Vagina (tissue), 2 donors: Measurements from ENCODE around the gene ACYP1. TPM values are rescaled to one million over a fixed set of nuclear protein-coding genes. Genes with fewer than 3 reads are reported as not detected.

Experiments
- DNase-seq, 2 donors: peaks; one replicate each; pipeline ENCODE4 v3.0.0-alpha.2; 2017; ENCODE audit errors: extremely low spot score in 2 of 2
- H3K27ac ChIP-seq: fragments of 200-600 bp; sonication (generic); one replicate; pipeline ENCODE4 v1.5.1; 2019
- H3K27me3 ChIP-seq: fragments of 200-600 bp; sonication (generic); one replicate; pipeline ENCODE4 v1.5.1; 2019
- H3K36me3 ChIP-seq, 2 donors: fragments of 200-600 bp; sonication (generic); one replicate each; pipeline ENCODE4 v1.5.1; 2017 to 2019
- H3K4me1 ChIP-seq: fragments of 200-600 bp; sonication (generic); one replicate; pipeline ENCODE4 v1.5.1; 2019
- H3K4me3 ChIP-seq, 2 donors: fragments of 200-600 bp; sonication (generic); 1 replicate in 1 of 2; 2 replicates in 1 of 2; pipeline ENCODE4 v1.5.1; 2016 to 2019
- H3K9me3 ChIP-seq: fragments of 200-600 bp; sonication (generic); one replicate; pipeline ENCODE4 v1.5.1; 2019
- POLR2A ChIP-seq, 2 donors: fragments of 450-650 bp; IDR thresholded peaks; one replicate each; pipeline ENCODE4 v1.6.1; 2017; ENCODE audit warnings: antibody characterized with exemption in 2 of 2, mild to moderate bottlenecking in 2 of 2, moderate library complexity in 2 of 2
- POLR2AphosphoS5 ChIP-seq, 2 donors: sonication (generic); formaldehyde crosslinking; IDR thresholded peaks; one replicate each; pipeline ENCODE4 v1.9.0; 2017; ENCODE audit warnings: antibody characterized with exemption in 2 of 2, mild to moderate bottlenecking in 2 of 2, low read depth in 1 of 2; ENCODE audit not compliant: insufficient read depth in 1 of 2
- intact Hi-C: fragments of 100-400 bp; cut with DNase I; formaldehyde crosslinking; loops from one replicate; pipeline ENCODE4 v1.15.1; 2023
- total RNA-seq: library from RNA; depleted of rRNA; stranded (reverse); fragments of >200 nt; gene quantifications from one replicate; pipeline ENCODE4 v1.2.3, GENCODE V29; 2016
- TF ChIP-seq, protein P1 (sequence below), 3 experiments: fragments of 450-650 bp in 2 of 3; fragments of 200-600 bp in 1 of 3; sonication (generic) in 1 of 3; IDR thresholded peaks; one replicate each; pipeline ENCODE4 v1.5.1; 2017 to 2019; ENCODE audit warnings: antibody characterized with exemption in 3 of 3, mild to moderate bottlenecking in 2 of 3, moderate library complexity in 2 of 3

The ACYP1 gene
- total RNA-seq, 1 donor from 2014 or later: 32.4 TPM

DNA sequence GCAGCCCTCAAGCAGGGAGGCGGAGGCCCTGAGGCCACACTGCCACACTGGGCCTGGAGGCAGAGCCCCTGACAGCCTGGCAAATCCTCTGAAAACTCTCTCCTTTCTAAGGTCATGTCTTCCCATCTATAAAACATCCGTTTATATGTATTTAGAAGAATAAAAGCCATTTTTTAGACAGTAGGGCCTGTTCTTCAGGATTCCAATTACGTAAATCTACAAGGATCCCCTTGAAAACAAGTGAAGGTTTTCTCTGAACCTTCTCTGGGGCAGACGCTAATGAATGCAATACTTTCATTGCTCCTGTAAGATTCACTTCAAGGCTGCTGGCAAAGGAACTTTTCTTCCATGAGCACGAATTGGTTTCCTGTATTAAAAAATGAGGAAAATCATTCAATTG lies 48.3 kb downstream of the ACYP1 start:
- intact Hi-C loops: no loop called here

DNA sequence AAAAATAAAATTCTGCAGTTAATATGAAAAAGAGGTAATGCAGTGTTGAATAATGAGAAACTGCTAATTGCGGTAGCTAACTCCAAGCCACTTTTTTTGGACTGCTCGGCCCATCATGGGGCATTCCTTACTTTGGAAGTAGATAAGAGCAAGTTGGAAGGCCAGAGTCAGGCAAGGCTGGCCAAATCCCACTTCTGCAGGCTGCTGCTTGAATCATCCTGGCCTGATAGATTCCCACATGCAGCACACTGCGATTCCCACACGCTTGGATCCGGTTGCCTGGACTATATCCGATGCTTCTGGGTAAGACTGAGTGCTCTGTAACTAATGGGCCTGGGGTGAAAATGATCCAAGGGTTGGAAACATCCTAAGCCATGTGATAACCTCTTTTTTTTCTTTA lies 50.5 kb downstream of the ACYP1 start:
- H3K27me3 ChIP-seq: no peaks in the 10 kb centered on the region
- no peak overlapping the region for H3K27ac ChIP-seq
- H3K4me3 ChIP-seq: no peak overlapping the region
- peaks cover 8% of the 10 kb centered on the region for H3K4me1 ChIP-seq
- intact Hi-C loops: loop anchor here (5.0 kb wide), 1 partner anchor 34 kb away; no protein-coding TSS in a partner anchor
- peaks cover 0 to 45% of the 10 kb centered on the region in 2 donors for H3K36me3 ChIP-seq
- no peak for DNase-seq
- TF ChIP-seq, protein P1, sequence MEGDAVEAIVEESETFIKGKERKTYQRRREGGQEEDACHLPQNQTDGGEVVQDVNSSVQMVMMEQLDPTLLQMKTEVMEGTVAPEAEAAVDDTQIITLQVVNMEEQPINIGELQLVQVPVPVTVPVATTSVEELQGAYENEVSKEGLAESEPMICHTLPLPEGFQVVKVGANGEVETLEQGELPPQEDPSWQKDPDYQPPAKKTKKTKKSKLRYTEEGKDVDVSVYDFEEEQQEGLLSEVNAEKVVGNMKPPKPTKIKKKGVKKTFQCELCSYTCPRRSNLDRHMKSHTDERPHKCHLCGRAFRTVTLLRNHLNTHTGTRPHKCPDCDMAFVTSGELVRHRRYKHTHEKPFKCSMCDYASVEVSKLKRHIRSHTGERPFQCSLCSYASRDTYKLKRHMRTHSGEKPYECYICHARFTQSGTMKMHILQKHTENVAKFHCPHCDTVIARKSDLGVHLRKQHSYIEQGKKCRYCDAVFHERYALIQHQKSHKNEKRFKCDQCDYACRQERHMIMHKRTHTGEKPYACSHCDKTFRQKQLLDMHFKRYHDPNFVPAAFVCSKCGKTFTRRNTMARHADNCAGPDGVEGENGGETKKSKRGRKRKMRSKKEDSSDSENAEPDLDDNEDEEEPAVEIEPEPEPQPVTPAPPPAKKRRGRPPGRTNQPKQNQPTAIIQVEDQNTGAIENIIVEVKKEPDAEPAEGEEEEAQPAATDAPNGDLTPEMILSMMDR (IDR thresholded peaks at IDR 0.05): no peak
- TF ChIP-seq POLR2AphosphoS5 (IDR thresholded peaks at IDR 0.05; ENCODE audit: insufficient read depth in 1 of 2, low read depth in 1 of 2): no peak
- TF ChIP-seq POLR2A (IDR thresholded peaks at IDR 0.05): no peak
- H3K9me3 ChIP-seq: no peaks in the 10 kb centered on the region

More for the DNA sequence above, 48.3 kb downstream of the ACYP1 start:
- no peak for TF ChIP-seq POLR2A (IDR thresholded peaks at IDR 0.05)
- TF ChIP-seq, protein P1 (IDR thresholded peaks at IDR 0.05): no peak
- no peak for TF ChIP-seq POLR2AphosphoS5 (IDR thresholded peaks at IDR 0.05; ENCODE audit: insufficient read depth in 1 of 2, low read depth in 1 of 2)
- Histone ChIP-seq H3K36me3 (peaks cover 0 to 37% of the 10 kb centered on the region in 2 donors), H3K4me1 (peaks cover 8% of the 10 kb centered on the region), H3K9me3 (no peaks in the 10 kb centered on the region), H3K27me3 (no peaks in the 10 kb centered on the region), H3K27ac (no peak overlapping the region), H3K4me3 (no peak overlapping the region)
- DNase-seq: no peak

DNA sequence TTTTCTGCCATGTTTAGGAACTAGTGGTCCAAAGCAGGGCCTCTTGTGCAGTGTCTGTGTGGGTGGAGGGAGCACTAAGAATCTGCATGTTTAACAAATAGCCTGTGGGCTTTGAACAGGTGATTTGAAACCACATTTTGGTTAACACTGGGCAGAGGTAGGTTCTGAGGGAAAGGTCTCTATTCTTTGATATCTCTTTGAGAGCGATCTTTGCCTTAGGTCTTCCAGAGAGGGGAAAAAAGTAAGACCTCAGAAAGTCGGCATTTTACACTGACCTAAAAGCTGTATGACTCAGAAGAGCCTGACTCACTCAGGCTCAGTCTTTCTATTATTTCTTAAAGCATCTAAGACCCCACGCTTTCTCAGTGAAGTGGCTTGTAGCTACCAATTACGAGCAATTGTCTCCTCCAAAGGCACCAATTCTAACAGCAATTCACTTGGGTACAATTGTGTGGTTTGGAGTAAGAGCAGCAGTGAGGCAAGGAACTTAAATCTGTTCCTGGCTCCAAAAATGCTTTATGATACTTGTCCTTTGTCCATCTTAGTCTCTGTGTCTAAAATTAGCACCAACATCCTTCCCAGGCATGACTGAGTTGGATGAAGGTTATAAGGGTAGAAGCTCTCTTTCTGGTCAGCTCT lies 52.3 kb downstream of the ACYP1 start:
- H3K36me3 ChIP-seq: peaks cover 0 to 45% of the 10 kb centered on the region in 2 donors
- H3K9me3 ChIP-seq: no peaks in the 10 kb centered on the region
- TF ChIP-seq POLR2AphosphoS5 (IDR thresholded peaks at IDR 0.05; ENCODE audit: insufficient read depth in 1 of 2, low read depth in 1 of 2) (no peak), POLR2A (IDR thresholded peaks at IDR 0.05) (no peak)
- TF ChIP-seq, protein P1 (IDR thresholded peaks at IDR 0.05): no peak
- no peak for DNase-seq
- H3K4me3 ChIP-seq: no peak overlapping the region
- intact Hi-C loops: loop anchor here (5.0 kb wide), 1 partner anchor 36 kb away; no protein-coding TSS in a partner anchor
- H3K4me1 ChIP-seq: peaks cover 8% of the 10 kb centered on the region
- peak overlapping the region; percentile 60 for H3K27ac ChIP-seq
- H3K27me3 ChIP-seq: no peaks in the 10 kb centered on the region

DNA sequence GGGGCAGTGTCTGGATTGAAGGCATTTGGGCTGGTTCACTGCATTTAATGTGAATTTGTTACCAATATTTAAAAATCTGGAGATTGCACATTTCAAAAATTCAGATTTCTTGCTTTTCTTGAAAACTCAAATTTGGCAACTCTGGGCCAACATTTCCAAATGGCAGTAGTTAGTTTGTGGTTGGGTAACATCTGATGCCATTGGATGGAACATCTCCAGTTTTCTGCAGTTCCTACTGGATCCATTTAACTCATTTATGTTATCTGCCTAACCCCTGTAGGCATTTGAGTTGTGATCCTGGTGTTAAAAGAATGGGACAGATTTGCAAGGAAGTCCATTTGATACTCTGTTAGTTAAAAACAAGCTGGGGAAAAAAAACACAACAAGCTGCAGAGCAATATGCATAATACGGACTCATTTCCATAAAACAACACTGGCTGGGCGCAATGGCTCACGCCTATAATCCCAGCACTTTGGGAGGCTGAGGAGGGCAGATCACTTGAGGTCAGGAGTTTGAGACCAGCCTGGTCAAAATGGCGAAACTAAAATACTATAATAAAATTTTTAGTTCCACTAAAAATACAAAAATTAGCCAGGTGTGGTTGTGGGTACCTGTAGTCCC lies 53.2 kb downstream of the ACYP1 start:
- DNase-seq: no peak
- Histone ChIP-seq H3K27me3 (no peaks in the 10 kb centered on the region), H3K27ac (peak overlapping the region; percentile 60), H3K9me3 (no peaks in the 10 kb centered on the region), H3K4me3 (no peak overlapping the region), H3K36me3 (peaks cover 0 to 50% of the 10 kb centered on the region in 2 donors), H3K4me1 (peaks cover 9% of the 10 kb centered on the region)
- TF ChIP-seq POLR2AphosphoS5 (IDR thresholded peaks at IDR 0.05; ENCODE audit: insufficient read depth in 1 of 2, low read depth in 1 of 2) (no peak), POLR2A (IDR thresholded peaks at IDR 0.05) (no peak)
- TF ChIP-seq, protein P1 (IDR thresholded peaks at IDR 0.05): no peak
- intact Hi-C loops: loop anchor here (5.0 kb wide), 1 partner anchor 37 kb away; no protein-coding TSS in a partner anchor

DNA sequence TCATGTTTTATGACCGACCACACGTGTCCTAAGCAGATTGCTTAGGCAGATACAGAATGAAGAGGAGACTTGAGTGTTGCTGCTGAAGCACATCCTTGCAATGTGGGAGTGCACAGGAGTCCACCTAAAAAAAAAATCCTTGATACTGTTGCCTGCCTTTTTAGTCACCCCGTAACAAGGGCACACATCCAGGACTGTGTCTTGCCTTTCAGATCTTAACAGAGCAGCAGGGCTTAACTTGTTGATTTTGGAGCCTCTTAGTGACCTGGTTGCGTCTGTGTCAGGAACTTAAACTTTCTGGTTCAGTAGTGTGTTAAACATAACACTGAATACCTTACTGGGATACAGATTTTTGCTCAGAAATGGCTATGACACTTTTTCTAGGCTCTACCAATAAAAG lies 54.6 kb downstream of the ACYP1 start:
- Histone ChIP-seq H3K27me3 (no peaks in the 10 kb centered on the region), H3K27ac (no peak overlapping the region), H3K9me3 (no peaks in the 10 kb centered on the region), H3K4me3 (no peak overlapping the region), H3K4me1 (peaks cover 23% of the 10 kb centered on the region), H3K36me3 (peaks cover 0 to 57% of the 10 kb centered on the region in 2 donors)
- intact Hi-C loops: loop anchor here (10.0 kb wide), 1 partner anchor 54 kb away; the partner anchor contains the start of gene PGF
- TF ChIP-seq, protein P1 (IDR thresholded peaks at IDR 0.05): no peak
- TF ChIP-seq POLR2AphosphoS5 (IDR thresholded peaks at IDR 0.05; ENCODE audit: insufficient read depth in 1 of 2, low read depth in 1 of 2) (no peak), POLR2A (IDR thresholded peaks at IDR 0.05) (no peak)
- DNase-seq: no peak
